Embryonic facial prominence (tissue), 1 donor: ENCODE data around the gene CXCL11.
"Not testable (repeated sequence)": the region's sequence is repeated elsewhere in the genome, so short reads cannot be mapped to it uniquely, and the experiment has no call there.

Experiments used
- DNase-seq: peaks from one replicate; pipeline ENCODE4 v3.0.0-alpha.2; 2016; ENCODE audit errors: extremely low spot score

Gene CXCL11

DNA sequence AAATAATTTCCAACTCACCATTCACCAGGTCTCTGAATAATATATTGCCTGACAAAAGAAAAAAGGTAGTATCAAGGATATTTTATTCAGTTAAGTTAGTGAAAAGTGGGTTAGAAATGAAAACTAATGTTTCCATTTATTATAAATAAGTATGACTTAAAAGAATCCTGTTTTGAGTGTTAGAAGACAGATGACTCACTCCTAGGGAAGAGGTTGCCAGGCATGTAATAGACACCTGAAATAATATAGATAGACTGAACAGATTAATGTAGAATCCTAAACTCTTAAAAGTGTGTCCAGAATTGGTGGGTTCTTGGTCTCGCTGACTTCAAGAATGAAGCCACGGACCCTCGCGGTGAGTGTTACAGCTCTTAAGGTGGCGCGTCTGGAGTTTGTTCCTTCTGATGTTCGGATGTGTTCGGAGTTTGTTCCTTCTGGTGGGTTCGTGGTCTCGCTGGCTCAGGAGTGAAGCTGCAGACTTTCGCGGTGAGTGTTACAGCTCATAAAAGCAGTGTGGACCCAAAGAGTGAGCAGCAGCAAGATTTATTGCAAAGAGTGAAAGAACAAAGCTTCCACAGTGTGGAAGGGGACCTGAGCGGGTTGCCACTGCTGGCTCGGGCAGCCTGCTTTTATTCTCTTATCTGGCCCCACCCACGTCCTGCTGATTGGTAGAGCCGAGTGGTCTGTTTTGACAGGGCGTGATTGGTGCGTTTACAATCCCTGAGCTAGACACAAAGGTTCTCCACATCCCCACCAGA is 6.5 kb upstream of the CXCL11 start:
- not testable (repeated sequence) for DNase-seq

GRCh38 chr4:76036855-76037254 is 985 bp upstream of the CXCL11 start:
- DNase-seq: no peak

DNA sequence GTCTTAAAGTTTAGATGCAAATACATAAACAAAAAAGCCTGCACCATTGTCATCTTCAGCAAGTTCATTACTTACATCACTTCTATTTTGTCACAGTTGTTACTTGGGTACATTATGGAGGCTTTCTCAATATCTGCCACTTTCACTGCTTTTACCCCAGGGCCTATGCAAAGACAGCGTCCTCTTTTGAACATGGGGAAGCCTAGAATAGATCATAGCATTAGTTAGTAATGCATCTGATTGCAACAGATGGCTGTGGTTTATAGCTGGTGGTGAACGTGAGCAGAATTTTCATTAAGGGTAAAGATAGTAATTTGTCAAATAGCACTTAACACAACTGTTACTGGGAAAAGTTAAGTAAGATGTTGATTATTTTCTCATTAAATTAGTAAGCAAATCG is 729 bp downstream of the CXCL11 start:
- no peak for DNase-seq

DNA sequence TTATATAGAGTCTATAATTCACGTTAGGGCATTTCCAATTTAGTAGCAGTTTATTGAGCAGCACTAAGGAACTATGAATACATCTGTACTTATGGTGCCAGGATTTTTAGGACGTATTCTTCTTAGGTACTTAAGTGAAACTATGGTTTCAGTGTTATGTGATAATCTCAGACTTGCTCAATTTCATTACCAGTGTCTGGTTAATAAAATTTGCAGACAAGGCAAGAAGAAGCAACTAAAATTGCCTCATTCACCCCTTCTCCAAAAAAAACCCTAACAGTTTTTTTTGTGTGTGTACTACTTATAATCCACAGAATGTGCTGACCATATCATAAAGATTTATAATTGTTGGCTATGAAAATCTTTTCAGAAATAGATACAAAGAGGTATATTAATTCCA is 6.6 kb downstream of the CXCL11 start:
- DNase-seq: no peak

GRCh38 chr4:76028350-76028765 is 7.5 kb downstream of the CXCL11 start:
- no peak for DNase-seq

DNA sequence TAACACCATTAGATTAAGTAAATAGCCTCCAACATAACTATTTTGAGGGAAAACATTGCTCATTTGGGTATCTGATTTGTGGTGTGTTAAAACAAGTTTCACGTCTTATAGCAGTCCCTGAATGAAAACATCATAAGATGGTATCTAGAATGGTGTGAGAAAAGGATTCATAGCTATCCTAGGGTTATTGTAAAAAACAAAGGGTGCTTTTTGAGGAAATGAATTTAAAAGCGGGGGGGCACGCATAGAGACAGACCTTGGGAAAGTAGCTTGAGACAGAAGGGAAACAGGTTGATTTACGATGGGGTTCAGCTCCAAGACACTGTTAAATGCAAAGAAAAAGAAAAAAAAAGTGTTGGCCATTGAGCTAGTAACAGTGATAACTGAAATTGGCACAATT is 11.8 kb downstream of the CXCL11 start:
- no peak for DNase-seq

DNA sequence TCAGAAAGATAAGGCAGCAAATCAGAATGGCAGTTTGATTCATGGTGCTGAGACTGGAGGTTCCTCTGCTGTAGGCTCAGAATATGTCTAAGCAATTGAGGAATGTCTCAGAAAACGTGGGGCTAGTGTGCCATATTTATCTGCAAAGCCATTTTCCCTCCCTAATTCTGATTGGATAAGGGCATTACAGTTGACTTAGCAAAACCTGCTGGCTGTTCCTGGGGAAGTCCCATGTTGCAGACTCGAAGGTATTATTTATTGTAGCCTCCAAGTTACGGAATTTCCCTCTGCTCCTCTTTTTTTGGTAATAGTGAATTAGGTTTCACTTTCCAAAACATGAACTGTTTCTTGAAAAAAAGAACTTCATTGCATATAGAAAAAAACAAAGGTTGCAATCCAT is 12.5 kb downstream of the CXCL11 start, which contains the start of gene CXCL10:
Gene CXCL10, minus strand, starts transcription at position 109 of the 400 bp plus-strand sequence. Its CDS starts 66 bp downstream, at position 43.
- no peak for DNase-seq

- no peak for DNase-seq
Measured at GRCh38 chr4:76022677-76023076, 13.2 kb downstream of the CXCL11 start.

DNA sequence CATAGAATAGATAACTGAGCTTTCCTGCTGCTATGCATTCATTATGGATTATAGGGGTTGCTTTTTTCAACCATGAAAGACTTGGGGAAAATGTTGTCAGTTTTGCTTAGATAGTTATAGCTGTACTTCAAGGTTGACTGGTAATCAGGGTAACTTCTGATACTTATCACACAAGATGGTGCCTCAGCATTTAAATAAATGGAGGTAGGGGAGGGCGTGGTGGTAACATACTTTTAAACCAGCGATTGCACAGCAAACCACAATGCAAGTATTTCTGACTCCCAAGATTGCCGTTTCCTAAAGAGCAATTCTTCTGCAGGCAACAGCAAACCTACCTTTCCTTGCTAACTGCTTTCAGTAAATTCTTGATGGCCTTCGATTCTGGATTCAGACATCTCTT is 13.8 kb downstream of the CXCL11 start:
- DNase-seq: no peak

DNA sequence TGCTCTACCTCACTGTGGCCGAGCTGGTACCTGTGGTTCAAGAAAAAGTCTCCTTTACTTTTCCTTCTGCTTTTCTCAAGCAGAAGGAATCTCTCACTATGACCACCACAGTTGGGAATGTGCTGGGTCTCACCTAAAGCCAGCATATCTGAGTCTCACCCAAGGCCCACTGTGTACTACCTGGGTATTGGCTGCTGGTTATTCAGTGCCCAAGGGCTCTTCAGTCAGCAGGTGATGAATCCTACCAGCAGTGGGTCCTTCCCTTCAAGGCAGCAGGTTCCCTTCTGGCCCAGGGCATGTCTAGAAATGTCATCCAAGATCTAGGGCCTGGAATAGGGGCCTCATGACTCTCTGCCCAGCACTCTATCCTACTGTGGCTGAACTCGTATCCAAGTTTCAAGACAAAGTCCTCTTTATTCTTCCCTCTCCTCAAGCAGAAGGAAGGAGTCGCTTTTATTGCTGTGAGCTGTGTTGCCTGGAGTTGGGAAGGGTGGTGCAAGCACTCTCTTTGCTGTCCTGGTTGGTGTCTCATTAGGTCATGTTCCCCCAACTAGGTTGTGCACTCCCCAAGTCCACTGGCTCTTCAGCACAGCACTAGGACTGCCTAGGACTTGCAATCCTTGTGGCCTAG is 18.7 kb downstream of the CXCL11 start:
- no peak for DNase-seq

GRCh38 chr4:76016393-76016792 is 19.5 kb downstream of the CXCL11 start:
- DNase-seq: no peak

DNA sequence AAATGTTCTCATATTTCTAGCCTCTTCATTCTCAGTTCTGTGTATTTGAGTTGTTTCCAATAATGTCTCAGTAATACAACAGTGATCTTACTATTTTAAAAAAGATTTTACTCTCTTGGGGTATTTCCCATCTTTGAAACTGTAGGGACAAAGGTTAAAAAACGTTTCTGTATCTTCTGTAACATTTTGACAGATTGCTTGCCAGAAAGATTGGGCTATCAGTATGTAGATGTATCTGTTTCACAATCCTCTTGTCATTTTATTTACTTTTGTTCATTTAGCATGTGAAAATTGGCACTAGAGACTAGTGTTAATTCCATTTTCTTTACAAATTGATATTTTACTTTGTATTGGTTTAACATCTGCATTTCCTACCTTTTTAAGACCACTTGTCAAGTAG is 22.3 kb downstream of the CXCL11 start:
- DNase-seq: no peak

GRCh38 chr4:76012388-76012801 is 23.5 kb downstream of the CXCL11 start:
- no peak for DNase-seq

DNA sequence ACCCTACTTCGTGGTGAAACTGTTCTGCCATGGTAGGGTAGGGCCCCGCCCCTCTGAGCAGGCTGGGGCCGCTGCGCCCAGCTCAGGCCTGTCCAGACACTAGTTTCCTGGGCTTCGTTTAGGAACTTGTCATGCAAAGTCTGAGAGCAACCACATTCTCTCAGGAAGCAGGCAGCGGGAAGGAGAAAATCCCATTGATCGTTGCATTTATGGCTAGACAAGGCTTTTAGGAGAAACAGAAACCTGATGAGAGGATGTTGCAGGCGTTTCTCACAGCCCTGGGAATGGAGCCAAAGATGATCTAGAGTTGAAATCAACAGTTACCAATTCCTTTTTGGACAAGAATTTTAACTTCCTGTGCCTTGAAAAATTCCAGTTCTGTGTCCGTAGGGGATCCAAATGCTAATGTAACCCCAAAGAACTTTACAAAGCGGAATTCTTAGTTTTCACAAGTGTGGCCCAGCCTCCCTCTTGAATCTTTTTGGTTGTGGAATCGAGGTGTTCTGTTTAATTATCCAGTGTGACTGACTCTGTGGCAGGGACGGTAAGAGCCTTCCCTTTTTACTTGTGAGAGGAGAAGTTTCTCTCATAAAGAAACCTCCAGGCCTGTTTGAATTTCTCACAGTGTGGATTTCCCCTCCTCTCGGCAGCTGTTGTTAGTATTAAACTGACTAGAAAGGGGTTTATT is 24.0 kb downstream of the CXCL11 start:
- peak; percentile 18 for DNase-seq

- DNase-seq: no peak
Measured at GRCh38 chr4:76011018-76011670, 24.7 kb downstream of the CXCL11 start.

DNA sequence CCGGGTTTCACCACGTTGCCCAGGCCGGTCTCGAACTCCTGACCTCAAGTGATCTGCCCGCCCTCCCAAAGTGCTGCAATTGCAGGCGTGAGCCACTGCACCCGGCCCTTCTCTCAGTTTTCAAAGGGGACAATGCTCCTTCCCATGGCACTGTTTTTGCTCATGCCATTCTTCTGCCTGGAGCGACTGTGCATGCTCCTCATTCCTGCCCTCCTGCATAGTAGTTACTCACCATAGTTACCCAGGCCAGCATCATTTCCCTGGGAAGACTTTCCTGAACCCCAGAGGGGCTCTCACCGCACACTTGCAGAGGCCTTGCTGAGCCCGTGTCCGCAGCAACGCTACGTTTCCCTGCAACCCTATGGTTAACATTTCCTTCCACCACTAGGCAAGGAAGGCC is 25.3 kb downstream of the CXCL11 start:
- DNase-seq: no peak

- no peak for DNase-seq
Measured at GRCh38 chr4:76009311-76009710, 26.6 kb downstream of the CXCL11 start.

DNA sequence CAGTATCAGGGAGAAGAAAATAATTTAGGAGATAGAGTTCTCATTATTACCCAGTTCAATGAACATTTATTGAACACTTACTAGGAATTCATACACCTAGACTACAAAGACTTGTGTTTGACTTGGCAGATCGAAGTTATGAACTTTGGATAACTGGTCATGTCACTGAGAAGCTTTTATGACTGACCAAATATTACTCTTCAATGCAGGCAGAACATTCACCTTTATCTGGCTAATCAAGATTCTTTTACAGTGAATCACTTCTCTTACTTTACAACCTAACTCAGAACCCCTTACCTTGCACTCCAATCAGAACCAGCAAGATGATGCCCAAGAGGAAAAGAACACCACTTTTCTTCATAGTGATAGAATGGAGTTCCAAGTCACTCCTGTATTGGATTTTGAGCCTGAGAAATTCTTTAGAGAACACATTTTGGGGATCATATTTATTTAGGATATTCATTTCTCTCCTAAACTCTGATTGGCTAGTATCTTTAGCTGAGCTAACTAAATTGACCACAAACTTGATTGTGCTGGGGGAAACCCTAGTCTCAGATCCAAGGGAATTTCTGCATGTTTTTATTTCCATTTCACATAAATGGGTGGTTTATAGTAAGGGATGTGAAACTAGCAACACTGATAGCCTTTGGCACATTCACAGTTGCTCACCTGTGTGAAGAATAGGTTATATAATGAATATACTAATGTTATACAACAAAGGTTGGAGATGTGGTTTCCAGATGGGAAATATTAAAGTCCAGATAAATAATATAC is 28.6 kb downstream of the CXCL11 start, which contains the start of gene CXCL9:
Gene CXCL9, minus strand, starts transcription at position 421 of the 774 bp plus-strand sequence. Its CDS starts 60 bp downstream, at position 361.
- no peak for DNase-seq

DNA sequence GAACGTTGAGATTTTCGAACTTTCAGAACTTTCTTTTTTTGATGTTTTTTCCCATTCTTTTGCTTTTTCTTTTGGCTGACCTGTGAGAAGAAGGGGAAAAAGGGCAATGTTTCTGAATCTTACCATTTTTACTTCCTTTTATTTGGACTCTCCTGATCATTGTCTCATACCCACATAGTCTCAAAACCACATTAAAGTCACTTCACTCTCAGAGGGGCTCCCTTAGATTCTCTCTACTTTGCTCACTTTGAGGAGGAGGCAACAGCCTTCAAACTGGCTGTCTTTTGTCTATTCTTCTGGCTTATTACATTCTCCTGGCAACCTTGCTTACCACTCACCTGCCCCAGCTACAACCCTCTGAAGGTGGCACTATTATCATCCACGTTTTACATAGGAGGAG is 32.2 kb downstream of the CXCL11 start:
- DNase-seq: no peak

DNA sequence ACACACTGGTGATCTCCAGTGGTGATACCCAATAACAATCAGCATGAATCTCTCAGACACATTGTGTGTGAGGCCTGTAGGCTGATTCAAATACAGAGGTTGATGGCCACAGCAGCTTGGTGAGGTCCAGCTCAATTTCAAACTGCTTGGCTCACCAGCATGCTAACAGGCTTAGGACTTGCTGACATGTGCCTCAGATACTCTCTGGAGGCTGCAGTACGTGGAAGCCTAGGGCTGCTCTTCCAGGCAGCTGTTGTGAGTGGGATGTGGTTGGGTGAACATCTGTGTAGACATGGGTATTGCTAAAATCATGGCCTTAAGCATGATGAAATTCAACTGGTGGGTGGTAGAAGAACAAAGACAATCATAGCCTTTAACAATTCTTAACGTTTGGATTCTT is 32.8 kb downstream of the CXCL11 start:
- no peak for DNase-seq

DNA sequence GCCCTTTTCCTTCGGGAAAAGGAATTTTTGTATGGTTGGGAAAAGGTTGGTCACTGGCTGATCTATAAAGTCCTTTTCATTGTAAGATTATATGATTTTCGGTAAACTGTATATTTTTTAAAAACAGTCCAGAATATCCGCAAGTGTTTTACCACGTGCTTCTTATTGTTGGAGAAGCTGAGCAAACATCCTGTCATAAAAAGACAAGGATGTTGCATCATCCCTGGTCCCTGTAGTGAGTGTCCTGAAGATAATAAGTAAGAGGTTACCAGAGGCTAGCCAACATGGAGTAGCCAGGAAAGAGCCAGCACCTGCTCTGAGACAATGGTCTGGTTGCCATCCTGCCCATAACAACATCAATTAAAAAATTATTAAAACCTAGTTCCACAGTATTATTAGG is 33.7 kb downstream of the CXCL11 start:
- DNase-seq: no peak
